ENCODE data around the gene TP53INP2.
"Not testable (repeated sequence)": the region's sequence is repeated elsewhere in the genome, so short reads cannot be mapped to it uniquely, and the experiment has no call there.

The TP53INP2 gene

DNA sequence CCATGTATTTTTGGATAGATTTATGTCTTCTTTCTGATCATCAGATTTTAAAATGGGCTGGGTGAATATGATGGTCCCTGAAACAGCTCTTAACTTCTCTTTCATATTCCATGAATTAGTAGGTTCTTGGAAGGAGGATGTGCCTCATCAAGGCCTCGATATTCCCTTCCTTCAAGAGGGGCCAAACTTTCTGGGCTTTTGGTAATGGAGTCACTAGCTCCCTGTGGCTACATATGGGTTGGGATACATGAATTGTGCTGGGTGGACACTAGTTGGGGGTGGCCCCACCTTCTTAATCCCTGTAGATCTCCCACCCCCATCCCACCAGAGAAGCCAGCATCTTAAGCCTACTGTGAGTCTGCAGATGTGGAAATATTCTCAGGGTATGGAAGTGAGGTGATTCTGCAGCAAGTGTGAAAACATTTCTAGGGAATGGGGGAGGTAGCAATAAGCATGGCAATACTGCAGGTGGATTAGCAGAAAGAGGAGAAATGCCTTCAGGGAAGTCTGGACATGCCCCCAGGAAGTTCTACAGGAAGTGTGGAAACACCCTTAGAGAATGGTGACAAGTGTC lies 2.2 kb downstream of the TP53INP2 start:
- no peak for DNase-seq

DNA sequence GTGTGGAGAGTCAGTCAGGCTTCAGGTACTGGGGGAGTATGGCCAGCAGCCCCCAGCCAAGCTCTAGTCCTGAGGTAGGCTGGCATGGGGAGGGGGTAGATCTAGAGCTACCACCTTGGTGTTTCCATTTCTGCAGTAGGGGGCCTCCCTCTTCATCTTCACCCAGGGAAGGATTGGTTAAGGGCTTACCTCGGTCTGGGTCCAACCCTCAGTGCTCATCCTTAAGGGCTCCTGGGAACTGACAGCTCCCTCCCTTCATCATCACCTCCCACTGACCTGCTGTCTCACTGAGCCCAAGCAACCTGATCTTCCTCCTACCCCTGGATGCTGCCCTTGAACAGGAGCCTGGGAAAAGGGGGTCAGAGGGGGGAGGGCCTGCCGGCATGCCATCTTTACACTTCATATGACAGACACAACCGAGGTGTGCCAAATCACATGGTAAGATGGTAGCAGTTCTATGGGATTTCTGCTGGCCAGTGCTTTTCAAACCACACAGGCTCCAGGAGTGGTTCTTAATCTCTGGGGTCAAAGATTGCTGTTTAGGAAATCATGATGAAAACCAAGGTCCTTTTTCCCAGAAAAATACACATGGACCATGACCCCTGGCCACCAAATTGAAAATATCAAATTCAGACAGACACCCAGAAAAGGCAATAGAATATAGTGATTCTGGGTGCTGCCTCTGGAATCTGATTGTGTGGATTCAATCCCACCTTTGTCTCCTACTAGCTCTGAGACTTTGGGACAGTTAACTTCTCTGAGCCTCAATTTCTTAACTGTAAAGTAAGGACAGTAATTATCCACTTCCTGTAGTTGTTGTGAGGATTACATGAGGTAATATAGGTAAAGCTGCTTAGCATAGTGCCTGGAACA lies 3.0 kb downstream of the TP53INP2 start:
- no peak for DNase-seq

GRCh38 chr20:34708621-34709043 lies 4.5 kb downstream of the TP53INP2 start:
- peak; percentile 20 for DNase-seq

DNA sequence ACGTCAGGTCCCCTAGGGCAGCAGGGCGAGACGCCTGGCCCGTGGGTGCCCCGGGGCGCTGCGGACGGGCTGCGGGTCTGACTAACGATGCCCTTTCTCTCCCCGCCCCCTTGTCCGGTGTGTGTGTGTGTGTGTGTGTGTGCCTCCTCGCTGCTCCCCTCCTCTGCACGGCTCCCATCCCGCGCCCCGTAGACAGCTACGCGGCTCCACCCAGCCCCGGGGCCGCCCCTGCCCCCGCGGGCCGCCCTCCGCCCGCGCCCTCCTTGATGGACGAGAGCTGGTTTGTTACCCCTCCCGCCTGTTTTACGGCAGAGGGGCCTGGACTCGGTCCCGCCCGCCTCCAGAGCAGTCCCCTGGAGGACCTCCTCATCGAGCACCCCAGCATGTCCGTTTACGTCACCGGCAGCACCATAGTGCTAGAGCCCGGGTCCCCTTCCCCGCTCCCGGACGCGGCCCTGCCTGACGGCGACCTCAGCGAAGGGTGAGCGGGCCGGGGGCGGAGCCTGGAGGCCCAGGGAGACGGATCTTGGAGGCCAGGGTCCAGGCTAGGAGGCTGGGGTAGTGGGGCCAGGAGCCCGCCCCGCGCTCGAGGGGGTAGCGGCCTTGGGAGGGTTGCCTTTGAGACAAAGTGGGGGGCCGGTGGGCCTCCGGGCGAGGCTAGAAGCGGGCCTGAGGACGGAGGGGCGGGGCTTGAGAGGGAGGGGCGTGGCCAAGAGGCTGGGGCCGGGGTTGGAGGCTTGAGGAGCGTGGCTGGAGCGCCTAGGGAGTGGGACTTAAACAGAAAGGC lies 5.1 kb downstream of the TP53INP2 start:
- DNase-seq: peak; percentile 56

- DNase-seq: peak; percentile 43
Measured at GRCh38 chr20:34709831-34710567, 5.9 kb downstream of the TP53INP2 start.

GRCh38 chr20:34710568-34710839 lies 6.4 kb downstream of the TP53INP2 start:
- no peak for DNase-seq

DNA sequence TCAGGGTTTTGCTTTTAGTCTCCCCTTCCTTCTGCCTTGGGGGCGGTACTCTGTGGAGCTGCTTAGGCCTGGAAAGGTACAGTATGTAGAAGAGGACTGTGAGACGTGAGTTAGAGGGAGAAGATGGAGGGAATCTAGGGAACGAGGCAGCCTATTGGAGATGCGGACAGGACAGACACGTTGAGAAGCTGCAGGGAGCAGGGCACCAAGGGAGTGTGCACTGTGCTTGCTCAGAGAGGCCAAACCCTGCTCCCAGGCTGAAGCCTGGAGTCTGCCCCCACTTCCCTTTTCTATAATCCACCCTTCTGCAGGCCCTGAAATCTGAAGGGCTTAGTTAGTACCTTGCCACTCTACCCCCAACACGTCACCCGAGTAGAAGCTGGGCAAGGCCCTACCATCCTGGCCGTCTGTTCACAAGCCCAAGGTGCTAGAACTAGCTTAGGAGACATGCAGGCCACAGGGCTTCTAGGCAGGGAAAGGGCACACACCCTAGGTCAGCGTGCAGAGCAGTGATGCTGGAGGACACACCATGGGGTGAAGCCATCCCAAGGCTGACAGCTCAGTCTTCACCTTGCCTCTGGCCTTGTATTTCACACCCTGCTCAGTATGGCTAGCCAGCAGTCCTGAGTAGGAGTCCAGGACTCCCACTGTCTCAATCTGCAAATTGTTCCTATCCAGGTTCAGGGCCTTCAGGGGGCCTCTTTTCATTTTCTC lies 6.9 kb downstream of the TP53INP2 start:
- no peak for DNase-seq

GRCh38 chr20:34711813-34712430 lies 7.8 kb downstream of the TP53INP2 start:
- DNase-seq: no peak

DNA sequence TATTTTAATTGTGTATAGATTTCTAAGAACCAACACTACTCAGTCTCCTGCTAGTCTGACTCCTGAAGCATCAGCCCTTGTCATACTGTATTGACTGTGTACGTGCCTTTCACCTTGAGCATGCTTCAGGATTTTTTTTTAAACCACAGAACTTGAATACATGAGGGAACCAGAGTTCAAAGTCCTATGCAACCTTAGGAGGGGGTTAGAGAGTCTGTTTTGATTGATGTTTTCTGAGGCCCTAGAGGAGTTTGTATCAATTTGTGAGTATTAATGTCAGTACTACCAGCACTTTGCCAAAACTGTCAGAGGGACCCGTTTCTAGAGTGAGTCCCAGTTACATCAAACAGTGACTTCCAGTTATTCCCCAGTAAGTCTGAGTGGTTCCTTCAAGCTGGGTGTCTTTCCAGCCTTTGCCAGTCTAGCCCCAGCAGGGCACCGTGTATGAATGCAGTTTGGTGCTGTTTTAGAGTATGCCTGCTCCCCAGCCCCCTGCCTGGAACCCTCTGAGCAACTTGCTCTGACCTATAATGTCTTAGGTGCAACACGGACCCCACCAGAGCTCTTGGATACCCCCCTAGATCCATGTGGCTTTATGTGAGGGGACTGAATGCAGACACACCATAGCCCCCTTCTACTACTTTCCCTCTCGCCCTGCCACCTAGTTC lies 8.5 kb downstream of the TP53INP2 start:
- DNase-seq: no peak

GRCh38 chr20:34713194-34713943 lies 9.2 kb downstream of the TP53INP2 start:
- peak; percentile 40 for DNase-seq

DNA sequence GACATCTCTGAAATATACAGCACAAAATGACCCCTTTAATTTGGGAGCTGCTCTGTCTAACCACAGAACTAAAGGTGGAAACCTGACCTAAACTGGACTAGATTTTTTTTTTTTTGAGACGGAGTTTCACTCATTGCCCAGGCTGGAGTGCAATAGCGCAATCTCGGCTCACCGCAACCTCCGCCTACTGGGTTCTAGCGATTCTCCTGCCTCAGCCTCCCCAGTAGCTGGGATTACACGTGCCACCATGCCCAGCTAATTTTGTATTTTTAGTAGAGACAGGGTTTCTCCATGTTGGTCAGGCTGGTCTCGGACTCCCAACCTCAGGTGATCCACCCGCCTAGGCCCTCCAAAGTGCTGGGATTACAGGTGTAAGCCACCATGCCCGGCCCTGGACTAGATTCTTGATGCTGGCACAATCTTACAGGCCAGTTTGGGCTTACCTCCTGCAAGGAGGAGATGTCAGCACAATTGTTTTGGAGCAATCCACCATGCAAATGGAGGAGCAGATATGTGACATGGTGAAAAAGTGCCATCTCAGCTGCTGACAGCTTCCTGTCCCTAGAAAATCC lies 9.9 kb downstream of the TP53INP2 start:
- not testable (repeated sequence) for DNase-seq

GRCh38 chr20:34715384-34715783 lies 11.2 kb downstream of the TP53INP2 start:
- no peak for DNase-seq

DNA sequence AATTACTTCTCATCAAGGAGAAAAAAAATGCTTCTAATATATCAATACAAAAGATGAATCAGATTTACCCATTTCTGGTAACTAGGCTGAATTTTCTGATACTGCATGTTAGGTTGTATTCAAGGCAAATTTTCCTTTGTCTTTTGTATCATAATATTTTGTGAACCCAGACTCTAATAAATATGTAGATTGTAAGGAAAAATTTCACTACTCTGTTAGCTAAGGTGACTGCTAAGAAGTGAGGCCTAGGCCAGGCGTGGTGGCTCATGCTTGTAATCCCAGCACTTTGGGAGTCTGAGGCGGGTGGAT lies 12.7 kb downstream of the TP53INP2 start:
- no peak for DNase-seq

GRCh38 chr20:34717230-34718095 lies 13.3 kb downstream of the TP53INP2 start:
- DNase-seq: no peak

GRCh38 chr20:34719242-34720017 lies 15.3 kb downstream of the TP53INP2 start:
- not testable (repeated sequence) for DNase-seq

GRCh38 chr20:34720266-34720665 lies 16.1 kb downstream of the TP53INP2 start:
- no peak for DNase-seq

DNA sequence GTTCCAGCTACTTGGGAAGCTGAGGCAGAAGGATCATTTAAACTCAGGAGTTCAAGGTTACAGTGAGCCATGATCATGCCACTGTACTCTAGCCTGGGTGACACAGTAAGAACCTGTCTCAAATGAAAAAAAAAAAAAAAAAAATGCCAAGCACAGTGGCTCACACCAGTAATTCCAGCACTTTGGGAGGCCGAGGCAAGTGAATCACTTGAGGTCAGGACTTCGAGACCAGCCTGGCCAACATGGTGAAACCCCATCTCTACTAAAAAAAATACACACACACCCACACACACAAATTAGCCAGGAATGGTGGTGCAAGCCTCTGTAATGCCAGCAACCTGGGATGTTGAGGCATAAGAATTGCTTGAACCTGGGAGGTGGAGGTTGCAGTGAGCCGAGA lies 18.4 kb downstream of the TP53INP2 start:
- DNase-seq: not testable (repeated sequence)

- no peak for DNase-seq
Measured at GRCh38 chr20:34724172-34724571, 20.0 kb downstream of the TP53INP2 start.

- DNase-seq: no peak
Measured at GRCh38 chr20:34729416-34729815, 25.3 kb downstream of the TP53INP2 start.

Data from NCI-H1694 (cell line).